ENCODE data around the gene DHX58.
A peak's percentile ranks its signal among the peaks of the same experiment; 100 is the strongest.

Gene DHX58

GRCh38 chr17:42109086-42109485 lies 3.4 kb downstream of the DHX58 start:
- no peak for DNase-seq

- peak; percentile 94 to 98 for DNase-seq
Measured at GRCh38 chr17:42107597-42108576, 4.6 kb downstream of the DHX58 start.

- no peak for DNase-seq
Measured at GRCh38 chr17:42107124-42107523, 5.4 kb downstream of the DHX58 start.

GRCh38 chr17:42106009-42106408 lies 6.5 kb downstream of the DHX58 start:
- DNase-seq, result no peak

- no peak for DNase-seq
Measured at GRCh38 chr17:42104264-42104663, 8.2 kb downstream of the DHX58 start.

GRCh38 chr17:42103221-42103954 lies 9.1 kb downstream of the DHX58 start:
- no peak for DNase-seq

GRCh38 chr17:42101513-42102292 lies 10.8 kb downstream of the DHX58 start:
- DNase-seq, result peak; percentile 32 to 57

GRCh38 chr17:42098730-42099399 lies 13.6 kb downstream of the DHX58 start:
- no peak for DNase-seq

- no peak for DNase-seq
Measured at GRCh38 chr17:42097691-42098631, 14.6 kb downstream of the DHX58 start, which contains the start of gene ZNF385C. Gene ZNF385C, minus strand, starts transcription at chr17:42098473. Its CDS starts 35,417 bp downstream, at chr17:42063056.

- no peak for DNase-seq
Measured at GRCh38 chr17:42096360-42097111, 16.0 kb downstream of the DHX58 start.

- no peak for DNase-seq
Measured at GRCh38 chr17:42094375-42095069, 18.0 kb downstream of the DHX58 start.

- DNase-seq, result no peak
Measured at GRCh38 chr17:42092939-42093338, 19.6 kb downstream of the DHX58 start.

- no peak for DNase-seq
Measured at GRCh38 chr17:42090964-42091790, 21.3 kb downstream of the DHX58 start.

- DNase-seq, result no peak
Measured at GRCh38 chr17:42088736-42089135, 23.8 kb downstream of the DHX58 start.

- peak in 1 of 2 experiments; percentile 9 for DNase-seq
Measured at GRCh38 chr17:42087736-42088705, 24.5 kb downstream of the DHX58 start.

- no peak for DNase-seq
Measured at GRCh38 chr17:42087042-42087701, 25.3 kb downstream of the DHX58 start.

Data from NCI-H2081 (cell line).